Measurements from ENCODE around the gene SMIM10. TPM values are rescaled to one million over a fixed set of nuclear protein-coding genes. Genes with fewer than 3 reads are reported as not detected.

SMIM10 gene
- polyA plus RNA-seq, 1 donor (not counting 4 experiments of a cell fraction or from before 2014, with no cell fraction given) = 0.04 TPM

DNA sequence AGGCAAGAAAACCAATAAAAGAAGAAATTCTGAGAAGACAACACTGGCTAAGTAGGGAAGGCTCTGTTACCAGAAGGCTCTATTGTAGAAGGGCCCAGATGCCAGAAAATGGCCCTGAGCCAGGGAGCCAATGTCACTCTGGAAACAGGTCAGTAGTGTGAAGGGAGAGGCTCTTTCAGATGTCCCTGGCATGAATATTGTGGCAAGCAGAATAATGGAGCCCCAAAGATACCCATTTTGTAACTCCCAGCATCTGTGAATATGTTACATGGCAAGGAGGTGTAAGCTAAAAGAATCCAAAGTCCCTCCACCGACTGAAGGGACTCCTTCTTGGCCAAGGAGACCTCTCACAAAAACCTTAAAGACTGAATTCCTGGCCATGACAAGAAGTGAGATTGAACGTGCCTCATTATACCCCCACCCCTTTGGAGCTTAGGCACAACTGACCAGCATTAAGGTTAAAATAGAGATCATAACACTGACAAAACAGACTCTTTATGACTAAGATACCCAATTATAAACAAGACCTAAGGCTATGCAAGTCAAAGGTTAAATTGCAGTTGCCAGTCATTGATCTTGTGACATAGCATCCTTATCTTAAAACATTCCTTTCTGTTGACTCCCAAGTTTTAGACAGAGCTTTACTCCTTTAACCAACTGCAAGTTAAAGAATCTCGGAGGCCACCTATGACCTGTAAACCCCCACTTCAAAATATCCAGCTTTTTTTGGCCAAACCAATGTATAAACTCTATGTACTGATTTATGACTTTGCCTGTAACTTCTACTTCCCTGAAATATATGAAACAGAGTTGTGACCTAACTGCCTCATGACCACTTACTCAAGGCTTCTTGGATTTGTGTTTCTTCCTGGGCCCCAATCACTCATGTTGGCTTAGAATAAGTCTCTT, 42.2 kb upstream of the SMIM10 start:
- no peak overlapping the region for H3K9ac ChIP-seq (ENCODE audit: control insufficient read depth, extremely low read depth, insufficient read depth, low read length)
- TF ChIP-seq EZH2 (IDR thresholded peaks at IDR 0.05; ENCODE audit: low read length) = no peak
- TF ChIP-seq, protein P1, sequence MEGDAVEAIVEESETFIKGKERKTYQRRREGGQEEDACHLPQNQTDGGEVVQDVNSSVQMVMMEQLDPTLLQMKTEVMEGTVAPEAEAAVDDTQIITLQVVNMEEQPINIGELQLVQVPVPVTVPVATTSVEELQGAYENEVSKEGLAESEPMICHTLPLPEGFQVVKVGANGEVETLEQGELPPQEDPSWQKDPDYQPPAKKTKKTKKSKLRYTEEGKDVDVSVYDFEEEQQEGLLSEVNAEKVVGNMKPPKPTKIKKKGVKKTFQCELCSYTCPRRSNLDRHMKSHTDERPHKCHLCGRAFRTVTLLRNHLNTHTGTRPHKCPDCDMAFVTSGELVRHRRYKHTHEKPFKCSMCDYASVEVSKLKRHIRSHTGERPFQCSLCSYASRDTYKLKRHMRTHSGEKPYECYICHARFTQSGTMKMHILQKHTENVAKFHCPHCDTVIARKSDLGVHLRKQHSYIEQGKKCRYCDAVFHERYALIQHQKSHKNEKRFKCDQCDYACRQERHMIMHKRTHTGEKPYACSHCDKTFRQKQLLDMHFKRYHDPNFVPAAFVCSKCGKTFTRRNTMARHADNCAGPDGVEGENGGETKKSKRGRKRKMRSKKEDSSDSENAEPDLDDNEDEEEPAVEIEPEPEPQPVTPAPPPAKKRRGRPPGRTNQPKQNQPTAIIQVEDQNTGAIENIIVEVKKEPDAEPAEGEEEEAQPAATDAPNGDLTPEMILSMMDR (optimal IDR thresholded peaks at IDR 0.05 in 1 of 3, IDR thresholded peaks at IDR 0.05 in 1 of 3, conservative IDR thresholded peaks at IDR 0.05 in 1 of 3; ENCODE audit: extremely low read depth in 1 of 3, insufficient read depth in 2 of 3, low read length in 3 of 3) = no peak
- dilution Hi-C loops (cut with MboI; ENCODE audit: extremely low pct_ligation_motif_present, low sequenced_read_pairs) = no loop called here
- H3K36me3 ChIP-seq (ENCODE audit: control insufficient read depth in 2 of 2, extremely low read depth in 1 of 2, insufficient read depth in 2 of 2, low read length in 2 of 2) = no peaks in the 10 kb centered on the region
- H4K20me1 ChIP-seq (ENCODE audit: control insufficient read depth, extremely low read depth, insufficient read depth, low read length) = no peaks in the 10 kb centered on the region
- no peak overlapping the region for H3K27ac ChIP-seq (ENCODE audit: control insufficient read depth, insufficient read depth, low read length)
- no peaks in the 10 kb centered on the region for H3K9me1 ChIP-seq (ENCODE audit: control insufficient read depth, extremely low read depth, insufficient read depth, low read length)
- no peak overlapping the region for H3K4me3 ChIP-seq (ENCODE audit: control insufficient read depth in 2 of 3, extremely low read depth in 1 of 3, insufficient read depth in 2 of 3, low read depth in 1 of 3, low read length in 3 of 3)
- H2AFZ ChIP-seq (ENCODE audit: control insufficient read depth, low read length) = no peak overlapping the region
- H3K9me3 ChIP-seq (ENCODE audit: control insufficient read depth, low read depth, low read length) = no peaks in the 10 kb centered on the region
- H3K4me2 ChIP-seq (ENCODE audit: control insufficient read depth, extremely low read depth, insufficient read depth, low read depth, low read length) = no peak overlapping the region
- no peak for FAIRE-seq
- H3K4me1 ChIP-seq (ENCODE audit: control insufficient read depth, extremely low read depth, insufficient read depth, low read length) = no peaks in the 10 kb centered on the region
- no peaks in the 10 kb centered on the region for H3K79me2 ChIP-seq (ENCODE audit: control insufficient read depth, insufficient read depth, low read length)
- DNase-seq (ENCODE audit: low read depth, low spot score) = no peak
- no peaks in the 10 kb centered on the region for H3K27me3 ChIP-seq (ENCODE audit: control insufficient read depth, extremely low read depth, insufficient read depth, low read length)

GRCh38 chrX:134949271-134949670, 41.5 kb upstream of the SMIM10 start:
- H3K79me2 ChIP-seq (ENCODE audit: control insufficient read depth, insufficient read depth, low read length) = no peaks in the 10 kb centered on the region
- no peaks in the 10 kb centered on the region for H4K20me1 ChIP-seq (ENCODE audit: control insufficient read depth, extremely low read depth, insufficient read depth, low read length)
- H3K27ac ChIP-seq (ENCODE audit: control insufficient read depth, insufficient read depth, low read length) = no peak overlapping the region
- TF ChIP-seq EZH2 (IDR thresholded peaks at IDR 0.05; ENCODE audit: low read length) = no peak
- TF ChIP-seq, protein P1 (optimal IDR thresholded peaks at IDR 0.05 in 1 of 3, IDR thresholded peaks at IDR 0.05 in 1 of 3, conservative IDR thresholded peaks at IDR 0.05 in 1 of 3; ENCODE audit: extremely low read depth in 1 of 3, insufficient read depth in 2 of 3, low read length in 3 of 3) = no peak
- DNase-seq (ENCODE audit: low read depth, low spot score) = no peak
- H3K9ac ChIP-seq (ENCODE audit: control insufficient read depth, extremely low read depth, insufficient read depth, low read length) = no peak overlapping the region
- H3K9me3 ChIP-seq (ENCODE audit: control insufficient read depth, low read depth, low read length) = no peaks in the 10 kb centered on the region
- no peak overlapping the region for H3K4me2 ChIP-seq (ENCODE audit: control insufficient read depth, extremely low read depth, insufficient read depth, low read depth, low read length)
- no peaks in the 10 kb centered on the region for H3K9me1 ChIP-seq (ENCODE audit: control insufficient read depth, extremely low read depth, insufficient read depth, low read length)
- no peak for FAIRE-seq
- H3K4me3 ChIP-seq (ENCODE audit: control insufficient read depth in 2 of 3, extremely low read depth in 1 of 3, insufficient read depth in 2 of 3, low read depth in 1 of 3, low read length in 3 of 3) = no peak overlapping the region
- no peaks in the 10 kb centered on the region for H3K4me1 ChIP-seq (ENCODE audit: control insufficient read depth, extremely low read depth, insufficient read depth, low read length)
- H2AFZ ChIP-seq (ENCODE audit: control insufficient read depth, low read length) = no peak overlapping the region
- H3K27me3 ChIP-seq (ENCODE audit: control insufficient read depth, extremely low read depth, insufficient read depth, low read length) = no peaks in the 10 kb centered on the region
- dilution Hi-C loops (cut with MboI; ENCODE audit: extremely low pct_ligation_motif_present, low sequenced_read_pairs) = no loop called here
- H3K36me3 ChIP-seq (ENCODE audit: control insufficient read depth in 2 of 2, extremely low read depth in 1 of 2, insufficient read depth in 2 of 2, low read length in 2 of 2) = no peaks in the 10 kb centered on the region
